K562 (cell line): ENCODE data around the gene SETD5. TPM values are rescaled to one million over a fixed set of nuclear protein-coding genes. Genes with fewer than 3 reads are reported as not detected.

Experiments
- BRF1 ChIP-seq: IDR thresholded peaks from 3 replicates; pipeline ENCODE4 v1.6.1; 2011; ENCODE audit warnings: borderline replicate concordance, mild to moderate bottlenecking; ENCODE audit not compliant: insufficient read length; ENCODE audit errors: extremely low read depth
- CBX3 ChIP-seq, 2 experiments: IDR thresholded peaks; 1 replicate in 1 of 2; 2 replicates in 1 of 2; pipeline ENCODE4 v1.6.1; 2012; ENCODE audit warnings: inconsistent platforms in 2 of 2, low read length in 2 of 2, borderline replicate concordance in 1 of 2, control low read depth in 1 of 2
- CREB1 ChIP-seq, 2 experiments: sonication (generic) in 1 of 2; formaldehyde crosslinking in 1 of 2; IDR thresholded peaks; 2 replicates each; pipeline versions ENCODE4 v1.6.1 to v1.8.0; 2012 to 2022; ENCODE audit warnings: inconsistent platforms in 1 of 2, mild to moderate bottlenecking in 1 of 2, missing genetic modification reagents in 1 of 2, moderate library complexity in 1 of 2
- CTBP1 ChIP-seq: fragments of 450-650 bp; IDR thresholded peaks from 2 replicates; pipeline ENCODE4 v1.6.1; 2016; ENCODE audit warnings: borderline replicate concordance
- GABPA ChIP-seq: fragments of 200-800 bp; sonication (Bioruptor generic); conservative IDR thresholded peaks from 2 replicates; pipeline ENCODE4 v1.6.1; 2016; ENCODE audit warnings: low read depth, missing genetic modification characterization, missing compliant biosample characterization
- GATA2 ChIP-seq: sonication (generic); formaldehyde crosslinking; IDR thresholded peaks from 2 replicates; pipeline ENCODE4 v1.4.0; 2020; ENCODE audit warnings: mild to moderate bottlenecking, missing genetic modification reagents
- GATAD2A ChIP-seq: fragments of 450-650 bp; IDR thresholded peaks from 2 replicates; pipeline ENCODE4 v1.6.1; 2017
- GATAD2B ChIP-seq: fragments of 450-650 bp; IDR thresholded peaks from 2 replicates; pipeline ENCODE4 v1.6.1; 2017; ENCODE audit warnings: mild to moderate bottlenecking, borderline replicate concordance
- NBN ChIP-seq: fragments of 450-650 bp; IDR thresholded peaks from 2 replicates; pipeline ENCODE4 v1.6.1; 2016; ENCODE audit warnings: low read depth, mild to moderate bottlenecking
- POLR2H ChIP-seq: IDR thresholded peaks from 2 replicates; pipeline ENCODE4 v1.6.1; 2016; ENCODE audit warnings: missing genetic modification characterization, low read depth, mild to moderate bottlenecking, control low read depth, missing compliant biosample characterization, moderate library complexity
- POU5F1 ChIP-seq: fragments of 150-350 bp; IDR thresholded peaks from 2 replicates; pipeline ENCODE4 v1.6.1; 2014; ENCODE audit warnings: borderline replicate concordance, low read length, low read depth, mild to moderate bottlenecking; ENCODE audit not compliant: partially characterized antibody
- PRMT5 ChIP-seq: sonication (generic); formaldehyde crosslinking; IDR thresholded peaks from 2 replicates; pipeline ENCODE4 v1.5.0; 2020; ENCODE audit warnings: missing genetic modification reagents
- SIX5 ChIP-seq, 2 experiments: IDR thresholded peaks; 2 replicates each; pipeline ENCODE4 v1.6.1; 2011; ENCODE audit warnings: low read length in 2 of 2, borderline replicate concordance in 1 of 2, low read depth in 1 of 2, mild to moderate bottlenecking in 1 of 2, moderate library complexity in 1 of 2; ENCODE audit not compliant: insufficient read depth in 1 of 2
- ZNF324 ChIP-seq: fragments of 250-450 bp; sonication (Bioruptor Pico); IDR thresholded peaks from 2 replicates; pipeline ENCODE4 v1.4.0; 2020; ENCODE audit warnings: mild to moderate bottlenecking
- ZNF408 ChIP-seq: fragments of 250-450 bp; sonication (Bioruptor Pico); IDR thresholded peaks from 2 replicates; pipeline ENCODE4 v1.4.0; 2020; ENCODE audit warnings: low read depth, mild to moderate bottlenecking, moderate library complexity
- ZNF41 ChIP-seq: fragments of 250-450 bp; sonication (Bioruptor Pico); conservative IDR thresholded peaks from 2 replicates; pipeline ENCODE4 v1.4.0; 2020; ENCODE audit warnings: mild to moderate bottlenecking
- ZNF57 ChIP-seq: fragments of 450-650 bp; formaldehyde crosslinking; IDR thresholded peaks from 2 replicates; pipeline ENCODE4 v1.4.0; 2020; ENCODE audit warnings: mild to moderate bottlenecking, moderate library complexity
- ZNF644 ChIP-seq: fragments of 200-800 bp; sonication (Bioruptor generic); IDR thresholded peaks from 2 replicates; pipeline ENCODE4 v1.6.1; 2016; ENCODE audit warnings: low read depth, missing genetic modification characterization, missing compliant biosample characterization
- ZSCAN29 ChIP-seq: fragments of 450-650 bp; IDR thresholded peaks from 2 replicates; pipeline ENCODE4 v1.6.1; 2017
- polyA plus RNA-seq, 8 experiments: library from polyadenylated mRNA; depleted of rRNA in 4 of 8; stranded (reverse) in 5 of 8; unstranded in 3 of 8; fragments of >200 nt; fragmentation: Nextera tagmentation in 2 of 8; fragmentation: Illumina TruSeq in 1 of 8; extraction: Ambion mirVana in 2 of 8; extraction: Trizol in 1 of 8; gene quantifications; 2 replicates each; pipeline versions ENCODE4 v1.2.1 to v1.2.3, GENCODE V29; 2011 to 2014; ENCODE audit warnings: inconsistent platforms in 1 of 8, missing spikeins in 1 of 8
- total RNA-seq, 7 experiments: library from RNA; depleted of rRNA in 6 of 7; stranded (reverse); fragments of >200 nt in 6 of 7; fragmentation: Illumina TruSeq in 2 of 7; extraction: Trizol in 2 of 7; gene quantifications; 2 replicates each; pipeline versions ENCODE4 v1.2.1 to v1.2.3, GENCODE V29; 2011 to 2021; ENCODE audit warnings: low replicate concordance in 1 of 7
- TF ChIP-seq, protein P1 (sequence below): fragments of 450-650 bp; IDR thresholded peaks from 2 replicates; pipeline ENCODE4 v1.6.1; 2018; ENCODE audit warnings: mild to moderate bottlenecking, low read depth; ENCODE audit not compliant: partially characterized antibody
- TF ChIP-seq, protein P2 (sequence below): fragments of 450-650 bp; formaldehyde crosslinking; IDR thresholded peaks from 2 replicates; pipeline ENCODE4 v1.4.0; 2022; ENCODE audit warnings: missing genetic modification characterization
- TF ChIP-seq, protein P3 (sequence below): fragments of 250-450 bp; sonication (Bioruptor Pico); IDR thresholded peaks from 2 replicates; pipeline ENCODE4 v1.8.0; 2022; ENCODE audit warnings: moderate library complexity, mild to moderate bottlenecking, inconsistent platforms
- TF ChIP-seq, protein P4 (sequence below): sonication (generic); formaldehyde crosslinking; IDR thresholded peaks from 2 replicates; pipeline ENCODE4 v1.8.1; 2023; ENCODE audit warnings: mild to moderate bottlenecking, missing genetic modification reagents

SETD5 gene
- total and polyA plus RNA-seq, 9 of the 15 experiments (the other 6 are each of a cell fraction or from before 2014, with no cell fraction given): 20.8 to 135 (median 87.2) TPM

DNA sequence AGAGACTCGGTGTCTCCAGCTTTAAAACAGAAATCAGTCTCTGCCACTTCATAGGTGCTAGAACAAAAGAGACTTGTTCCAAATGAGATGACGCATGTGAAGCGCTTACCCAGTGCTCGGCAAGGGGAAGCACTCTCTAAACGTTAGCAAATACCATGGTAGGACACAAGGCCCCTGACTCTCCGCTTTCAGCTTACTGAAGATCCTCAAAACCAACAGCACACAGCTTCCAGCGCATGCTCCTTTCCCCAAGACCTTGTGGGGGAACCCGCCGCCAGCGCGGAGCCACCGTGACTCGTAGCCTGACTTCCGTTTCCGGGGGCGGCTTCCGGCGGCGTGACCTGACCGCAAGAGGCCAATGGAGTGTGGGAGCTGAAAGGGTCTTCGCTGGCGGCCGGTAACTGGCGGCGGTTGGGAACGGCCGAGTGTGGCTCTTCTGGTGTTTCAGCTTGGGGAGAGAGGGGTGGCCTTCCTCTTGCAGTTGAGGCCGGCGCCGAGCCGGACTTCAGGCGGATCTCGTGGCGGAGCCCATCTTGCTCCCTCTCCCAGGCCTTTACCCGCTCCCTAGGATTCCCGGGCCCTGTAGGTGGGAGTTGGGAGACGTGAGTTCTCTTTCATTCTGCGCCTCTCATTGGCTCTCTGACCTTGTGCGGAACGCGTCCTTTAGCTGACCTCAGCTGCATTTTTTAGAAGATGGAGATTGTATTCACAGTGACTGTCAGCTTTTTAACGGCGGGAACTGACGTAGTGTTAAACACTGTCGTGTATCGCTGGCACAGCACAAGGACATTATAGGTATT, 34.5 kb upstream of the SETD5 start, which contains the start of gene THUMPD3 (continued):
- no peak for TF ChIP-seq ZNF324 (CRISPR knock-in tag)
- TF ChIP-seq PRMT5 (CRISPR knock-in tag): no peak
- TF ChIP-seq ZNF57 (CRISPR knock-in tag): no peak
- peak; percentile 99 for TF ChIP-seq GABPA (tag)
- TF ChIP-seq CREB1 (IDR thresholded peaks at IDR 0.05): peak; percentile 74
- peak; percentile 70; the same call in 1 of the 2 replicates for TF ChIP-seq CREB1 (CRISPR knock-in tag; IDR thresholded peaks at IDR 0.05)
- TF ChIP-seq ZNF408: no peak
- TF ChIP-seq, protein P1, sequence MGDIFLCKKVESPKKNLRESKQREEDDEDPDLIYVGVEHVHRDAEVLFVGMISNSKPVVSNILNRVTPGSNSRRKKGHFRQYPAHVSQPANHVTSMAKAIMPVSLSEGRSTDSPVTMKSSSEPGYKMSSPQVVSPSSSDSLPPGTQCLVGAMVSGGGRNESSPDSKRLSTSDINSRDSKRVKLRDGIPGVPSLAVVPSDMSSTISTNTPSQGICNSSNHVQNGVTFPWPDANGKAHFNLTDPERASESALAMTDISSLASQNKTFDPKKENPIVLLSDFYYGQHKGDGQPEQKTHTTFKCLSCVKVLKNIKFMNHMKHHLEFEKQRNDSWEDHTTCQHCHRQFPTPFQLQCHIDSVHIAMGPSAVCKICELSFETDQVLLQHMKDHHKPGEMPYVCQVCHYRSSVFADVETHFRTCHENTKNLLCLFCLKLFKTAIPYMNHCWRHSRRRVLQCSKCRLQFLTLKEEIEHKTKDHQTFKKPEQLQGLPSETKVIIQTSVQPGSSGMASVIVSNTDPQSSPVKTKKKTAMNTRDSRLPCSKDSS: no peak
- TF ChIP-seq, protein P2, sequence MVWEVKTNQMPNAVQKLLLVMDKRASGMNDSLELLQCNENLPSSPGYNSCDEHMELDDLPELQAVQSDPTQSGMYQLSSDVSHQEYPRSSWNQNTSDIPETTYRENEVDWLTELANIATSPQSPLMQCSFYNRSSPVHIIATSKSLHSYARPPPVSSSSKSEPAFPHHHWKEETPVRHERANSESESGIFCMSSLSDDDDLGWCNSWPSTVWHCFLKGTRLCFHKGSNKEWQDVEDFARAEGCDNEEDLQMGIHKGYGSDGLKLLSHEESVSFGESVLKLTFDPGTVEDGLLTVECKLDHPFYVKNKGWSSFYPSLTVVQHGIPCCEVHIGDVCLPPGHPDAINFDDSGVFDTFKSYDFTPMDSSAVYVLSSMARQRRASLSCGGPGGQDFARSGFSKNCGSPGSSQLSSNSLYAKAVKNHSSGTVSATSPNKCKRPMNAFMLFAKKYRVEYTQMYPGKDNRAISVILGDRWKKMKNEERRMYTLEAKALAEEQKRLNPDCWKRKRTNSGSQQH: peak; percentile 83; the same call in 1 of the 2 replicates
- TF ChIP-seq, protein P3, sequence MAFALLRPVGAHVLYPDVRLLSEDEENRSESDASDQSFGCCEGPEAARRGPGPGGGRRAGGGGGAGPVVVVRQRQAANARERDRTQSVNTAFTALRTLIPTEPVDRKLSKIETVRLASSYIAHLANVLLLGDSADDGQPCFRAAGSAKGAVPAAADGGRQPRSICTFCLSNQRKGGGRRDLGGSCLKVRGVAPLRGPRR: no peak
- TF ChIP-seq POLR2H (tag): peak; percentile 95
- TF ChIP-seq, protein P4, sequence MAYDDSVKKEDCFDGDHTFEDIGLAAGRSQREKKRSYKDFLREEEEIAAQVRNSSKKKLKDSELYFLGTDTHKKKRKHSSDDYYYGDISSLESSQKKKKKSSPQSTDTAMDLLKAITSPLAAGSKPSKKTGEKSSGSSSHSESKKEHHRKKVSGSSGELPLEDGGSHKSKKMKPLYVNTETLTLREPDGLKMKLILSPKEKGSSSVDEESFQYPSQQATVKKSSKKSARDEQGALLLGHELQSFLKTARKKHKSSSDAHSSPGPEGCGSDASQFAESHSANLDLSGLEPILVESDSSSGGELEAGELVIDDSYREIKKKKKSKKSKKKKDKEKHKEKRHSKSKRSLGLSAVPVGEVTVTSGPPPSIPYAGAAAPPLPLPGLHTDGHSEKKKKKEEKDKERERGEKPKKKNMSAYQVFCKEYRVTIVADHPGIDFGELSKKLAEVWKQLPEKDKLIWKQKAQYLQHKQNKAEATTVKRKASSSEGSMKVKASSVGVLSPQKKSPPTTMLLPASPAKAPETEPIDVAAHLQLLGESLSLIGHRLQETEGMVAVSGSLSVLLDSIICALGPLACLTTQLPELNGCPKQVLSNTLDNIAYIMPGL (CRISPR knock-in tag): peak; percentile 69; the same call in 1 of the 2 replicates
- no peak for TF ChIP-seq POU5F1
- no peak for TF ChIP-seq GATAD2A
- TF ChIP-seq BRF1: no peak
- TF ChIP-seq ZNF644 (tag): no peak; the same call in 1 of the 2 replicates
- no peak for TF ChIP-seq GATA2
- no peak for TF ChIP-seq ZSCAN29
- TF ChIP-seq ZNF41 (CRISPR knock-in tag): no peak
- peak; percentile 81; the same call in 1 of the 2 replicates for TF ChIP-seq CTBP1
- TF ChIP-seq NBN: peak; percentile 69; the same call in 1 of the 2 replicates
- no peak for TF ChIP-seq GATAD2B
- TF ChIP-seq SIX5 (IDR thresholded peaks at IDR 0.05; ENCODE audit: borderline replicate concordance in 1 of 2, insufficient read depth in 1 of 2, low read depth in 1 of 2, low read length in 2 of 2): no peak
- peak in 1 of 2 experiments; percentile 91; a peak in 2 of 3 replicates for TF ChIP-seq CBX3 (IDR thresholded peaks at IDR 0.05; ENCODE audit: borderline replicate concordance in 1 of 2, low read length in 2 of 2)
